Keratinocyte (primary cell): Measurements from ENCODE around the gene FBXO8. TPM values are rescaled to one million over a fixed set of nuclear protein-coding genes. Genes with fewer than 3 reads are reported as not detected.

ENCODE experiments used
- DNase-seq: peaks from one replicate; pipeline ENCODE4 v3.0.0-alpha.2; 2011; ENCODE audit warnings: low read depth, missing footprints, low spot score
- FAIRE-seq: peaks from 2 replicates; lab custom pipeline; 2011; peaks lifted over from hg19 to GRCh38; lab: Jason Lieb, UNC
- H2AFZ ChIP-seq: 2 replicates; pipeline ENCODE4 v1.6.0; 2012; ENCODE audit warnings: low read length, control low read depth, inconsistent platforms; ENCODE audit not compliant: control insufficient read depth
- H3K27ac ChIP-seq: 2 replicates; pipeline ENCODE4 v1.5.1; 2011; ENCODE audit warnings: low read length; ENCODE audit not compliant: control insufficient read depth, insufficient read depth
- H3K27me3 ChIP-seq: 3 replicates; pipeline ENCODE4 v1.6.0; 2011; ENCODE audit warnings: low read length; ENCODE audit not compliant: control insufficient read depth, insufficient read depth; ENCODE audit errors: extremely low read depth
- H3K36me3 ChIP-seq, 2 experiments: 2 replicates in 1 of 2; 3 replicates in 1 of 2; pipeline ENCODE4 v1.5.1; 2011; ENCODE audit warnings: low read length in 2 of 2, mild to moderate bottlenecking in 1 of 2; ENCODE audit not compliant: control insufficient read depth in 2 of 2, insufficient read depth in 2 of 2; ENCODE audit errors: extremely low read depth in 1 of 2
- H3K4me1 ChIP-seq: 3 replicates; pipeline ENCODE4 v1.5.1; 2011; ENCODE audit warnings: low read length; ENCODE audit not compliant: control insufficient read depth, insufficient read depth; ENCODE audit errors: extremely low read depth
- H3K4me2 ChIP-seq: 3 replicates; pipeline ENCODE4 v1.6.0; 2011; ENCODE audit warnings: low read depth, low read length; ENCODE audit not compliant: control insufficient read depth, insufficient read depth; ENCODE audit errors: extremely low read depth
- H3K4me3 ChIP-seq, 3 experiments: fragments of 200-600 bp in 1 of 3; sonication (generic) in 1 of 3; 2 replicates in 2 of 3; 3 replicates in 1 of 3; pipeline ENCODE4 v1.5.1; 2011 to 2016; ENCODE audit warnings: low read length in 3 of 3, mild to moderate bottlenecking in 3 of 3, control low read depth in 2 of 3, inconsistent platforms in 1 of 3, low read depth in 1 of 3, mixed read lengths in 1 of 3, mixed run types in 1 of 3, moderate library complexity in 1 of 3; ENCODE audit not compliant: control insufficient read depth in 2 of 3, insufficient read depth in 2 of 3; ENCODE audit errors: extremely low read depth in 1 of 3
- H3K79me2 ChIP-seq: 2 replicates; pipeline ENCODE4 v1.6.0; 2012; ENCODE audit warnings: low read length; ENCODE audit not compliant: control insufficient read depth, insufficient read depth
- H3K9ac ChIP-seq: 3 replicates; pipeline ENCODE4 v1.6.0; 2011; ENCODE audit warnings: low read length; ENCODE audit not compliant: control insufficient read depth, insufficient read depth; ENCODE audit errors: extremely low read depth
- H3K9me1 ChIP-seq: 3 replicates; pipeline ENCODE4 v1.6.0; 2011; ENCODE audit warnings: low read length; ENCODE audit not compliant: control insufficient read depth, insufficient read depth; ENCODE audit errors: extremely low read depth
- H3K9me3 ChIP-seq: 2 replicates; pipeline ENCODE4 v1.5.1; 2012; ENCODE audit warnings: low read depth, low read length; ENCODE audit not compliant: control insufficient read depth
- H4K20me1 ChIP-seq: 3 replicates; pipeline ENCODE4 v1.6.0; 2011; ENCODE audit warnings: low read length; ENCODE audit not compliant: control insufficient read depth, insufficient read depth; ENCODE audit errors: extremely low read depth
- CTCF ChIP-seq, 3 experiments: IDR thresholded peaks in 1 of 3; conservative IDR thresholded peaks in 1 of 3; optimal IDR thresholded peaks in 1 of 3; 2 replicates in 2 of 3; 3 replicates in 1 of 3; pipeline versions ENCODE3 to v1.5.1; 2011; ENCODE audit warnings: low read length in 3 of 3, mild to moderate bottlenecking in 3 of 3, moderate library complexity in 2 of 3, control low read depth in 1 of 3, inconsistent platforms in 1 of 3; ENCODE audit not compliant: insufficient read depth in 2 of 3; ENCODE audit errors: extremely low read depth in 1 of 3
- EZH2 ChIP-seq: IDR thresholded peaks from one replicate; pipeline ENCODE4 v1.6.1; 2012; ENCODE audit warnings: inconsistent platforms, mild to moderate bottlenecking, low read length, moderate library complexity
- dilution Hi-C: fragments of 300-500 bp; cut with MboI; formaldehyde crosslinking; loops from one replicate; pipeline ENCODE4 v1.7.0; 2020; ENCODE audit warnings: low sequenced_read_pairs; ENCODE audit not compliant: extremely low pct_ligation_motif_present
- polyA plus RNA-seq, 5 experiments: library from polyadenylated mRNA; depleted of rRNA in 3 of 5; stranded (reverse) in 3 of 5; stranded (forward) in 1 of 5; unstranded in 1 of 5; fragments of >200 nt; gene quantifications; 1 replicate in 1 of 5; 2 replicates in 3 of 5; 3 replicates in 1 of 5; pipeline versions ENCODE4 v1.2.1 to v1.2.3, GENCODE V29; 2011 to 2012; ENCODE audit warnings: missing spikeins in 2 of 5, low read depth in 1 of 5, low replicate concordance in 1 of 5

The FBXO8 gene
- polyA plus RNA-seq, 1 donor (not counting 4 experiments of a cell fraction or from before 2014, with no cell fraction given), result 21.0 TPM

- H3K79me2 ChIP-seq, result peaks cover 15% of the 10 kb centered on the region
- TF ChIP-seq EZH2 (no peak), CTCF (optimal IDR thresholded peaks at IDR 0.05 in 1 of 3, IDR thresholded peaks at IDR 0.05 in 1 of 3, conservative IDR thresholded peaks at IDR 0.05 in 1 of 3; ENCODE audit: extremely low read depth in 1 of 3, insufficient read depth in 2 of 3, low read length in 3 of 3) (no peak)
- dilution Hi-C loops, result no loop called here
Observed at GRCh38 chr4:174292473-174292872, 9.0 kb upstream of the FBXO8 start.

GRCh38 chr4:174286870-174287269, 3.4 kb upstream of the FBXO8 start:
- H3K27ac ChIP-seq, result no peak overlapping the region
- H3K79me2 ChIP-seq, result peaks cover 32% of the 10 kb centered on the region
- no peaks in the 10 kb centered on the region for H3K36me3 ChIP-seq
- TF ChIP-seq EZH2 (no peak), CTCF (optimal IDR thresholded peaks at IDR 0.05 in 1 of 3, IDR thresholded peaks at IDR 0.05 in 1 of 3, conservative IDR thresholded peaks at IDR 0.05 in 1 of 3; ENCODE audit: extremely low read depth in 1 of 3, insufficient read depth in 2 of 3, low read length in 3 of 3) (no peak)
- no peak overlapping the region for H3K9ac ChIP-seq
- no peak for DNase-seq
- no peaks in the 10 kb centered on the region for H3K9me1 ChIP-seq
- H3K4me2 ChIP-seq, result no peak overlapping the region
- no peaks in the 10 kb centered on the region for H3K9me3 ChIP-seq
- H2AFZ ChIP-seq, result no peak overlapping the region
- dilution Hi-C loops, result no loop called here
- no peaks in the 10 kb centered on the region for H3K27me3 ChIP-seq
- peaks cover 16% of the 10 kb centered on the region for H3K4me1 ChIP-seq
- H3K4me3 ChIP-seq, result no peak overlapping the region
- FAIRE-seq, result no peak
- no peaks in the 10 kb centered on the region for H4K20me1 ChIP-seq

More at GRCh38 chr4:174292473-174292872, 9.0 kb upstream of the FBXO8 start:
- Histone ChIP-seq H3K4me1 (no peaks in the 10 kb centered on the region), H4K20me1 (no peaks in the 10 kb centered on the region), H3K4me2 (no peak overlapping the region), H3K4me3 (no peak overlapping the region), H3K9me1 (no peaks in the 10 kb centered on the region), H2AFZ (no peak overlapping the region), H3K9ac (no peak overlapping the region), H3K27ac (no peak overlapping the region), H3K9me3 (peaks cover 3% of the 10 kb centered on the region), H3K27me3 (no peaks in the 10 kb centered on the region), H3K36me3 (peaks cover 2 to 3% of the 10 kb centered on the region in 2 experiments)
- DNase-seq, result no peak
- FAIRE-seq, result no peak
